HEK293 (cell line): ENCODE measurements around the gene PRPF19.

ENCODE experiments used
- CTCF ChIA-PET: fragments of 350-600 bp; formaldehyde crosslinking; extraction: SDS; loops from one replicate; lab custom pipeline; 2021; ENCODE audit warnings: antibody characterized with exemption; lab: Yijun Ruan, JAX
- POLR2A ChIA-PET: fragments of 300-600 bp; formaldehyde crosslinking; extraction: SDS; loops from one replicate; lab custom pipeline; 2020; ENCODE audit warnings: antibody characterized with exemption, inconsistent platforms; lab: Yijun Ruan, JAX
- H3K27ac ChIP-seq: fragments of 200-500 bp; sonication (Bioruptor generic); 2 replicates; pipeline ENCODE4 v1.5.1; 2014; ENCODE audit warnings: low read depth, low read length, control low read depth, inconsistent platforms; ENCODE audit errors: extremely low read depth
- H3K36me3 ChIP-seq, 2 experiments: fragments of 200-500 bp in 1 of 2; sonication (Bioruptor generic) in 1 of 2; 1 replicate in 1 of 2; 2 replicates in 1 of 2; pipeline ENCODE4 v1.5.1; 2014 to 2017; ENCODE audit warnings: inconsistent platforms in 2 of 2, low read length in 2 of 2; ENCODE audit not compliant: control insufficient read depth in 2 of 2, insufficient read depth in 1 of 2
- H3K4me1 ChIP-seq: fragments of 200-500 bp; sonication (Bioruptor generic); 2 replicates; pipeline ENCODE4 v1.5.1; 2014; ENCODE audit warnings: mild to moderate bottlenecking, low read length, inconsistent platforms; ENCODE audit not compliant: control insufficient read depth, insufficient read depth
- H3K4me3 ChIP-seq: 2 replicates; pipeline ENCODE4 v1.5.1; 2011; ENCODE audit warnings: low read depth, mild to moderate bottlenecking, control low read depth, low read length, moderate library complexity
- H3K9me3 ChIP-seq: fragments of 200-500 bp; sonication (Bioruptor generic); 2 replicates; pipeline ENCODE4 v1.5.1; 2014; ENCODE audit warnings: low read depth, low read length, inconsistent platforms; ENCODE audit not compliant: control insufficient read depth, insufficient read depth
- FEZF1 ChIP-seq: fragments of 450-650 bp; formaldehyde crosslinking; IDR thresholded peaks from 2 replicates; pipeline ENCODE4 v1.5.1; 2016; ENCODE audit warnings: missing biosample characterization, missing genetic modification characterization
- GFI1B ChIP-seq: fragments of 450-650 bp; formaldehyde crosslinking; IDR thresholded peaks from 2 replicates; pipeline ENCODE4 v1.5.1; 2016; ENCODE audit warnings: missing biosample characterization, missing genetic modification characterization
- KLF10 ChIP-seq: fragments of 450-650 bp; IDR thresholded peaks from 2 replicates; pipeline ENCODE4 v1.5.1; 2018; ENCODE audit warnings: missing biosample characterization, mild to moderate bottlenecking, missing genetic modification characterization
- SCRT2 ChIP-seq: fragments of 450-650 bp; formaldehyde crosslinking; IDR thresholded peaks from 2 replicates; pipeline ENCODE4 v1.5.1; 2016; ENCODE audit warnings: missing biosample characterization, missing genetic modification characterization
- ZBTB10 ChIP-seq: fragments of 450-650 bp; formaldehyde crosslinking; IDR thresholded peaks from 2 replicates; pipeline ENCODE4 v1.5.1; 2016; ENCODE audit warnings: missing biosample characterization, missing genetic modification characterization
- ZBTB17 ChIP-seq: fragments of 450-650 bp; formaldehyde crosslinking; IDR thresholded peaks from 2 replicates; pipeline ENCODE4 v1.5.1; 2016; ENCODE audit warnings: missing biosample characterization, missing genetic modification characterization
- ZBTB7A ChIP-seq: fragments of 450-650 bp; formaldehyde crosslinking; IDR thresholded peaks from 2 replicates; pipeline ENCODE4 v1.5.1; 2016; ENCODE audit warnings: low read depth, missing biosample characterization, missing genetic modification characterization
- ZEB2 ChIP-seq: fragments of 450-650 bp; formaldehyde crosslinking; IDR thresholded peaks from 2 replicates; pipeline ENCODE4 v1.5.1; 2016; ENCODE audit warnings: missing biosample characterization, missing genetic modification characterization
- ZNF157 ChIP-seq: fragments of 450-650 bp; formaldehyde crosslinking; IDR thresholded peaks from 2 replicates; pipeline ENCODE4 v1.5.1; 2016; ENCODE audit warnings: missing biosample characterization, missing genetic modification characterization
- ZNF341 ChIP-seq: fragments of 450-650 bp; formaldehyde crosslinking; IDR thresholded peaks from 2 replicates; pipeline ENCODE4; 2016; ENCODE audit warnings: low read depth, missing biosample characterization, missing genetic modification characterization
- ZNF350 ChIP-seq: fragments of 450-650 bp; formaldehyde crosslinking; IDR thresholded peaks from 2 replicates; pipeline ENCODE4 v1.5.0; 2017; ENCODE audit warnings: missing biosample characterization, mild to moderate bottlenecking, missing genetic modification characterization
- ZNF521 ChIP-seq: fragments of 450-650 bp; formaldehyde crosslinking; IDR thresholded peaks from 2 replicates; pipeline ENCODE4 v1.5.1; 2017; ENCODE audit warnings: missing biosample characterization, mild to moderate bottlenecking, missing genetic modification characterization
- ZNF544 ChIP-seq: fragments of 450-650 bp; formaldehyde crosslinking; IDR thresholded peaks from 2 replicates; pipeline ENCODE4 v1.5.0; 2017; ENCODE audit warnings: missing biosample characterization, missing genetic modification characterization
- ZSCAN18 ChIP-seq: fragments of 450-650 bp; formaldehyde crosslinking; IDR thresholded peaks from 2 replicates; pipeline ENCODE4 v1.5.1; 2016; ENCODE audit warnings: missing biosample characterization, missing genetic modification characterization
- TF ChIP-seq, protein P1 (sequence below): fragments of 450-650 bp; formaldehyde crosslinking; IDR thresholded peaks from 2 replicates; pipeline ENCODE4 v1.5.1; 2016; ENCODE audit warnings: missing biosample characterization, missing genetic modification characterization, borderline replicate concordance
- TF ChIP-seq, protein P2 (sequence below): fragments of 450-650 bp; IDR thresholded peaks from 2 replicates; pipeline ENCODE4 v1.5.1; 2018; ENCODE audit warnings: missing biosample characterization, mild to moderate bottlenecking, missing genetic modification characterization

PRPF19 gene

GRCh38 chr11:60926500-60926899 lies 20.1 kb upstream of the PRPF19 start:
- CTCF ChIA-PET: interaction anchor here (0.5 to 1.0 kb wide), 2 partner anchors 39 to 110 kb away, joined by 3 read pairs; no protein-coding TSS in a partner anchor
- Histone ChIP-seq H3K4me1 (no peaks in the 10 kb centered on the region), H3K9me3 (no peaks in the 10 kb centered on the region), H3K4me3 (no peak overlapping the region)
- no peak for TF ChIP-seq ZNF521
- TF ChIP-seq ZEB2: no peak
- no peak for TF ChIP-seq ZSCAN18 (tag by site-specific recombination)
- TF ChIP-seq ZNF341: peak; percentile 61
- TF ChIP-seq GFI1B (tag by site-specific recombination): no peak
- no peak for TF ChIP-seq ZBTB7A
- TF ChIP-seq, all 188 proteins: peak for 1
- Histone ChIP-seq H3K36me3 (peaks cover 0 to 72% of the 10 kb centered on the region in 2 experiments; a peak in 1 of 3 replicates), H3K27ac (no peak overlapping the region)
- POLR2A ChIA-PET: interaction anchor here (1.2 to 1.6 kb wide), 3 partner anchors 12 to 21 kb away, joined by 3 to 7 read pairs (median 5); partner anchors contain the start of genes PRPF19 and TMEM109

GRCh38 chr11:60925868-60926267 lies 19.5 kb upstream of the PRPF19 start:
- peaks cover 0 to 72% of the 10 kb centered on the region in 2 experiments; a peak in 1 of 3 replicates for H3K36me3 ChIP-seq
- CTCF ChIA-PET: no interaction called here
- H3K9me3 ChIP-seq: no peaks in the 10 kb centered on the region
- no peaks in the 10 kb centered on the region for H3K4me1 ChIP-seq
- TF ChIP-seq ZNF544 (tag by site-specific recombination) (no peak), ZBTB10 (no peak), ZBTB17 (no peak), ZNF350 (tag by site-specific recombination) (no peak), ZNF157 (tag by site-specific recombination) (no peak), KLF10 (tag by site-specific recombination) (no peak), SCRT2 (tag by site-specific recombination) (no peak), FEZF1 (tag by site-specific recombination) (no peak)
- TF ChIP-seq, protein P1, sequence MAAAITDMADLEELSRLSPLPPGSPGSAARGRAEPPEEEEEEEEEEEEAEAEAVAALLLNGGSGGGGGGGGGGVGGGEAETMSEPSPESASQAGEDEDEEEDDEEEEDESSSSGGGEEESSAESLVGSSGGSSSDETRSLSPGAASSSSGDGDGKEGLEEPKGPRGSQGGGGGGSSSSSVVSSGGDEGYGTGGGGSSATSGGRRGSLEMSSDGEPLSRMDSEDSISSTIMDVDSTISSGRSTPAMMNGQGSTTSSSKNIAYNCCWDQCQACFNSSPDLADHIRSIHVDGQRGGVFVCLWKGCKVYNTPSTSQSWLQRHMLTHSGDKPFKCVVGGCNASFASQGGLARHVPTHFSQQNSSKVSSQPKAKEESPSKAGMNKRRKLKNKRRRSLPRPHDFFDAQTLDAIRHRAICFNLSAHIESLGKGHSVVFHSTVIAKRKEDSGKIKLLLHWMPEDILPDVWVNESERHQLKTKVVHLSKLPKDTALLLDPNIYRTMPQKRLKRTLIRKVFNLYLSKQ (tag by site-specific recombination): no peak
- TF ChIP-seq, protein P2, sequence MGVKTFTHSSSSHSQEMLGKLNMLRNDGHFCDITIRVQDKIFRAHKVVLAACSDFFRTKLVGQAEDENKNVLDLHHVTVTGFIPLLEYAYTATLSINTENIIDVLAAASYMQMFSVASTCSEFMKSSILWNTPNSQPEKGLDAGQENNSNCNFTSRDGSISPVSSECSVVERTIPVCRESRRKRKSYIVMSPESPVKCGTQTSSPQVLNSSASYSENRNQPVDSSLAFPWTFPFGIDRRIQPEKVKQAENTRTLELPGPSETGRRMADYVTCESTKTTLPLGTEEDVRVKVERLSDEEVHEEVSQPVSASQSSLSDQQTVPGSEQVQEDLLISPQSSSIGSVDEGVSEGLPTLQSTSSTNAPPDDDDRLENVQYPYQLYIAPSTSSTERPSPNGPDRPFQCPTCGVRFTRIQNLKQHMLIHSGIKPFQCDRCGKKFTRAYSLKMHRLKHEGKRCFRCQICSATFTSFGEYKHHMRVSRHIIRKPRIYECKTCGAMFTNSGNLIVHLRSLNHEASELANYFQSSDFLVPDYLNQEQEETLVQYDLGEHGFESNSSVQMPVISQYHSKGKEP (tag by site-specific recombination): no peak
- TF ChIP-seq, all 188 proteins: peak for 0
- Histone ChIP-seq H3K4me3 (no peak overlapping the region), H3K27ac (no peak overlapping the region)
- POLR2A ChIA-PET: interaction anchor here (0.7 to 1.6 kb wide), 4 partner anchors 11 to 20 kb away, joined by 3 to 7 read pairs (median 5); partner anchors contain the start of genes PRPF19 and TMEM109
